KMS-11 (cell line): ENCODE data around the gene GRK2.

Experiments
- H2AFZ ChIP-seq: fragments of 200-600 bp; sonication (generic); 2 replicates; pipeline ENCODE4 v1.6.1; 2016; ENCODE audit warnings: antibody characterized with exemption, mixed run types, low read depth
- H3K27ac ChIP-seq: fragments of 200-600 bp; sonication (generic); 2 replicates; pipeline ENCODE4 v1.6.1; 2016; ENCODE audit warnings: mild to moderate bottlenecking, mixed run types
- H3K27me3 ChIP-seq: fragments of 200-600 bp; sonication (generic); 2 replicates; pipeline ENCODE4 v1.6.1; 2017; ENCODE audit warnings: mild to moderate bottlenecking, low read depth, mixed run types, moderate library complexity; ENCODE audit not compliant: insufficient read depth
- H3K36me3 ChIP-seq: fragments of 200-600 bp; sonication (generic); 2 replicates; pipeline ENCODE4 v1.6.1; 2017; ENCODE audit warnings: mild to moderate bottlenecking, mixed run types; ENCODE audit not compliant: insufficient read depth
- H3K4me1 ChIP-seq: fragments of 200-600 bp; sonication (generic); 2 replicates; pipeline ENCODE4 v1.6.1; 2016; ENCODE audit warnings: mild to moderate bottlenecking, low read depth, mixed run types; ENCODE audit not compliant: poor library complexity, severe bottlenecking
- H3K4me2 ChIP-seq: fragments of 200-600 bp; sonication (generic); 2 replicates; pipeline ENCODE4 v1.7.0; 2016; ENCODE audit warnings: mild to moderate bottlenecking, mixed run types
- H3K4me3 ChIP-seq: fragments of 200-600 bp; sonication (generic); IDR thresholded peaks from 2 replicates; pipeline ENCODE4 v1.6.1; 2017; ENCODE audit warnings: low read depth, low read length, mixed read lengths; ENCODE audit not compliant: insufficient read depth
- H3K79me2 ChIP-seq: fragments of 200-600 bp; sonication (generic); 2 replicates; pipeline ENCODE4 v1.6.1; 2016; ENCODE audit warnings: low read depth, mixed run types; ENCODE audit not compliant: insufficient read depth
- H3K9ac ChIP-seq: fragments of 200-600 bp; sonication (generic); 2 replicates; pipeline ENCODE4 v1.6.1; 2016; ENCODE audit warnings: mild to moderate bottlenecking, mixed run types
- H4K20me1 ChIP-seq: fragments of 200-600 bp; sonication (generic); 2 replicates; pipeline ENCODE4 v1.6.1; 2016; ENCODE audit warnings: mild to moderate bottlenecking, mixed run types; ENCODE audit not compliant: insufficient read depth
- TF ChIP-seq, protein P1 (sequence below): fragments of 200-600 bp; sonication (generic); conservative IDR thresholded peaks from 2 replicates; pipeline ENCODE4 v1.6.1; 2017; ENCODE audit warnings: low read depth, mild to moderate bottlenecking, antibody characterized with exemption, low read length, moderate library complexity, mixed read lengths

Gene GRK2

DNA sequence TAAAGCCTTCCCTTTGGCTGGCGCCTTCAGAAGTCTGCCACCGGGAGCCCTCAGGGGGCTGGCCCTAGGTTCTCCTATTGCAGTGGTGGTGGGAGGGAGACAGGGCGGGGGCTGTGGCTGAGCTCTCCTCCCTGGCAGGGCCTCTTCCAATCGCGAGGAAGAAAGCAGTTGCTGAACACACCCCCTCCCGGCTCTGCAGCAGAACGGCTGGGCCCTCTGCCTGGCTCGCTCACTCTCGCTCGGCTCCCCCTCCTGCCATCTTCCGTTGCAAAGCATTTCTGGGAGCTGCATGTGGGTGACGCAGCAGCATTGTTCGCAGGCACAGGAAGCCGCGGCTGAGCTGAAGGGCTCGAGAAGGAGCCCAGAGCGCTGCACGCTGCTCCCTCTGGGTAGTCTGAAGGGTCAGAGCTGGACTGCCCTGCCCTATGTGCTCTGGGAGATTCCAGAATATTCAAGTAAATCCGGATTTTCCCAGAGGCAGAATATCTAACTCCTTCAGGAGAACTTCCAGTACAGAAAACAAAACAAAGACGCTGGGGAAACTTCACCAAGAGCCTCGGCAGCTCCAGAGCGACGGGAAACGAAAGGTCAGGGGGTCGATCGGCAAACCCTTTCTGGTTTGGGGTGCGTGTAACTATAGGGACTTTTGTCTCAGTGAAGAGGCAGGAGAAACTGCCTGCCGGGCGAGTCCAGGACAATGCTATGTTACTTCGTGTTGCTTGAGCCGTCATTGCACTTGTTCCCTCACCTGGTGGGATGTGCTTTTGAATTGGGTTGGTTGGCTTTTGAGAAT lies 26.3 kb upstream of the GRK2 start:
- Histone ChIP-seq H3K27ac (peak overlapping the region; percentile 100), H3K4me1 (peaks cover 66% of the 10 kb centered on the region), H3K9ac (peak overlapping the region; percentile 99), H3K79me2 (peaks cover 50% of the 10 kb centered on the region), H2AFZ (no peak overlapping the region), H4K20me1 (peaks cover 21% of the 10 kb centered on the region), H3K36me3 (peaks cover 23% of the 10 kb centered on the region; the same call in 1 of the 2 replicates), H3K4me3 (no peak overlapping the region), H3K4me2 (peak overlapping the region; percentile 78), H3K27me3 (no peaks in the 10 kb centered on the region)
- TF ChIP-seq, protein P1, sequence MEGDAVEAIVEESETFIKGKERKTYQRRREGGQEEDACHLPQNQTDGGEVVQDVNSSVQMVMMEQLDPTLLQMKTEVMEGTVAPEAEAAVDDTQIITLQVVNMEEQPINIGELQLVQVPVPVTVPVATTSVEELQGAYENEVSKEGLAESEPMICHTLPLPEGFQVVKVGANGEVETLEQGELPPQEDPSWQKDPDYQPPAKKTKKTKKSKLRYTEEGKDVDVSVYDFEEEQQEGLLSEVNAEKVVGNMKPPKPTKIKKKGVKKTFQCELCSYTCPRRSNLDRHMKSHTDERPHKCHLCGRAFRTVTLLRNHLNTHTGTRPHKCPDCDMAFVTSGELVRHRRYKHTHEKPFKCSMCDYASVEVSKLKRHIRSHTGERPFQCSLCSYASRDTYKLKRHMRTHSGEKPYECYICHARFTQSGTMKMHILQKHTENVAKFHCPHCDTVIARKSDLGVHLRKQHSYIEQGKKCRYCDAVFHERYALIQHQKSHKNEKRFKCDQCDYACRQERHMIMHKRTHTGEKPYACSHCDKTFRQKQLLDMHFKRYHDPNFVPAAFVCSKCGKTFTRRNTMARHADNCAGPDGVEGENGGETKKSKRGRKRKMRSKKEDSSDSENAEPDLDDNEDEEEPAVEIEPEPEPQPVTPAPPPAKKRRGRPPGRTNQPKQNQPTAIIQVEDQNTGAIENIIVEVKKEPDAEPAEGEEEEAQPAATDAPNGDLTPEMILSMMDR, result no peak

DNA sequence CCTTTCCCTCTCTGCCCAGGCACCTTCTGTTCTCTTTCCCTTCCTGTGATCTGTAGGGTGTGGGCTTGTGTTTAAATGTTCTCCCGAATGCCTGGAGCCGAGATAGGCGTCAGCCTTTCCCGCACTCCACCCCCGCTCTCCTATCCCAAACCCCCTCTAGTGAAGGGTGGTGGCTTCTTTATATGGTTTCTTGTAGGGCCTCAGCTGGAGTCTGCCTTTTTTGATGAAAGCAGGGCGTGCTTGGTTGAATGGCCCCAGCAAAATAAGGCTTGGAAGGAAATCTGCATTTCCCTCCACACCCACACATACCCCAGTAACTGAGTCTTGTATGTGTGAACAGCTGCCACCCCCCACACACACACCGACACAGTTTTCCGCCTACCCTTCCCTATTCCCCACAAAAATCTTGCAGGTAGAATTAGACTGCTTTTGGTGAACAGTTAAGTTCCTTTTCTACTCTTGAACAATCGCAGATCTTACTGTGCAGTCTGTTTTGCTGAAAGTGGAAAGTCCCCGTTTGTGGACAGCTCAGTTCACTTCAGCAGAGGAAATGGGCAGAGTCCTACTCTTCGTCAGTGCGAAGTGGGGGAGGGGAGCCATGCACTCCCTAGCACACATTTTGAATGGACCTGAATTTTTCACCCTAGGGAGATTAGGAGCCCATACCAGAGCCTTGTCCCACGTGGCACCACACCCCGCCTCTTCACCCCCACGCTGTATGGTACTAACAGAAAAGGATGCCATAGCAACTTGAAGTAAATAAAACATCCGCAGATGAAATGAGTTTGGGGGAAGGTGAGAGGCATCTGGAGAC lies 25.5 kb upstream of the GRK2 start:
- H3K27ac ChIP-seq, result peak overlapping the region; percentile 100
- peaks cover 69% of the 10 kb centered on the region for H3K4me1 ChIP-seq
- peak overlapping the region; percentile 78 for H3K4me2 ChIP-seq
- H3K36me3 ChIP-seq, result peaks cover 27% of the 10 kb centered on the region; the same call in 1 of the 2 replicates
- peak overlapping the region; percentile 99 for H3K9ac ChIP-seq
- H3K27me3 ChIP-seq, result no peaks in the 10 kb centered on the region
- no peak overlapping the region for H2AFZ ChIP-seq
- TF ChIP-seq, protein P1, result no peak; the same call in 1 of the 2 replicates
- H4K20me1 ChIP-seq, result peaks cover 24% of the 10 kb centered on the region
- H3K4me3 ChIP-seq, result no peak overlapping the region
- H3K79me2 ChIP-seq, result peaks cover 58% of the 10 kb centered on the region

DNA sequence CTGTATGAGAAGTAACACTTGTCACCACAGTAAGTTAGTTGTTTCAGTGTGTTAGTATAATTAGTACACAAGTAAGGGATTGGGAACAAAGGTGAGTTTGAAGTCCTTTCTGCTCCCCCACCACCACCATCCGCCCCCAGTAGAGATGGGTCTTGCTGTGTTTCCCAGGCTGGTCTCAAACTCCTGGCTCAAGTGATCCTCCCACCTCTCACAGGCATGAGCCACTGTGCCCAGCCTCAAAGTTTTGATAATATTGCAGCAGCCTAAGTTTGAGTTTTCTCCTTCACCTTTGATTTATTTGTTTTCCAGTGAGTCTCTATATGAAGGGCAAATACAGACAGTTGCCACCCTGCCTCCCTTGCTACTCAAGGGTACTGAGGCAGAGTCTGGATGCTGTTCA lies 23.7 kb upstream of the GRK2 start:
- peaks cover 68% of the 10 kb centered on the region for H3K79me2 ChIP-seq

DNA sequence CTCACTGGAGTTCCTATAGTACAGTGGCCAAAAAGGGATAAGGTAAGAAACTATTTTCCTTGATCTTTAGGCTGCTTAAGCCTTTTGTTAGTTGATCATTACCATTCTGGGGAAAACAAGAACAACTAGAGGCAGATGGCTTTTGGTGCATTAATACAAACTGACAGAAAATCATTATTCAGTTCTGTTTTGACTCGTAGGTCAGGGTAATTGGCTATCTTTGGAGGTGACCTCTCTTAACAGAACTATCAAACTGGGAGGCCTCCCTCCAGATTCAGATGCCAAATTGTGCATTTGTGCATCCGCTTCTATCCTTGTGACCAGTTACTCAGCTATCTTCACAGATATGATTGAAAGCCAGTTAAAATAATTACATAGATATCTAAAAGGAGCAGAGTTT lies 23.2 kb upstream of the GRK2 start:
- Histone ChIP-seq H3K9ac (no peak overlapping the region; the same call in 1 of the 2 replicates), H3K36me3 (peaks cover 40% of the 10 kb centered on the region; the same call in 1 of the 2 replicates), H3K79me2 (peaks cover 71% of the 10 kb centered on the region), H3K4me1 (peaks cover 71% of the 10 kb centered on the region), H3K27me3 (no peaks in the 10 kb centered on the region), H2AFZ (no peak overlapping the region), H3K4me3 (no peak overlapping the region), H4K20me1 (peaks cover 24% of the 10 kb centered on the region), H3K27ac (peak overlapping the region; percentile 4; the same call in 1 of the 2 replicates), H3K4me2 (peak overlapping the region; percentile 78)
- TF ChIP-seq, protein P1, result no peak

More for the DNA sequence above, 23.7 kb upstream of the GRK2 start:
- Histone ChIP-seq H3K36me3 (peaks cover 35% of the 10 kb centered on the region; the same call in 1 of the 2 replicates), H3K4me1 (peaks cover 71% of the 10 kb centered on the region), H3K4me2 (peak overlapping the region; percentile 78), H3K27me3 (no peaks in the 10 kb centered on the region), H2AFZ (no peak overlapping the region), H3K4me3 (no peak overlapping the region), H3K27ac (peak overlapping the region; percentile 100; the same call in 1 of the 2 replicates), H4K20me1 (peaks cover 24% of the 10 kb centered on the region), H3K9ac (peak overlapping the region; percentile 99; the same call in 1 of the 2 replicates)
- TF ChIP-seq, protein P1, result no peak
